Measurements from ENCODE around the gene MSRB1. TPM values are rescaled to one million over a fixed set of nuclear protein-coding genes. Genes with fewer than 3 reads are reported as not detected.
"Not testable (repeated sequence)": the region's sequence is repeated elsewhere in the genome, so short reads cannot be mapped to it uniquely, and the experiment has no call there.

The MSRB1 gene
- total and polyA plus RNA-seq, 5 donors from 2014 or later, result 8.3 to 50.9 (median 27.8) TPM

DNA sequence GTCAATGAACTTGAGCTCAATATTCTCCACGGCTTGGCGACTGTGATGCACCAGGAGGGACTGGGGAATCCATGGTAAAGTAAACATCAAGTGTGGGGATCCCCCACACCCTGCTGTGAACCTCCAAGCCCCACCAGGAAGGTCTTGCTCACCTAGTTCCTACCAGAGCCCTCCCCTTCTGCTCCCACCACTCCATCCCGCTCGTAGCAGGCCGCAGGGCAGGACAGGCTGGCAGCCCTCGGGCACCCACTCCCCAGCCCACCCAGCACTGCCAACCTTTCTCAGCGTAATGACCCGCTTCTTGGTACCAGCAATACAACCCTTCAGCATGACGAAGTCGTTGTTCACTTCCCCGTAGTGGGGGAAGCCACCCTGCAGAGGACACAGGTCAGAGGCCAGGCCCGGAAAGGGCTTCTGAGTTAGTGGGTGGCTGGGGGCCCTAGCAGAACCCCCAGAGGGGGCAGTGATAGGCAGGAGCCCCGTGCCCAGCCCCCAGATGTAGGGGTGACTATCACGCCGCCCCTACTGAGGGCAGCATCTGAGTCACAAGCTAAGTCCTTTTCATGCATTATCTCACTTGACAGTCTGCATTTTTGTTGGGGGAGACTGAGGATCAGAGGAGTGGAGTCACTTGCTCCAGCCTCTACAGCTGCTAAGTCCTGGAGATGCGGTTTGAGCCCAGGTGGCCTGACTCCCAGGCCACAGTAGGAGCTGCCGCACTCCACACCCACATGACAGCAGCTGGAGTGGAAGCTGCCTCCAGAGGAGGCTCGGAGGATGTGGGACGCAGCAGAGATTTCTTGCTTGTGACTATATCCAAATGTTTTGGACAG is 2.8 kb upstream of the MSRB1 start:
- no peaks in the 10 kb centered on the region for H3K9me3 ChIP-seq (ENCODE audit: control insufficient read depth in 2 of 2, low read length in 2 of 2)
- no peaks in the 10 kb centered on the region for H3K27me3 ChIP-seq (ENCODE audit: control insufficient read depth, insufficient read depth, low read length)
- Mint-ChIP-seq H3K4me3 (peak overlapping the region in 2 of 4 donors; percentile 35 to 38), H3K9me3 (no peaks in the 10 kb centered on the region), H3K4me1 (peaks cover 0 to 29% (median 9%) of the 10 kb centered on the region in 4 donors), H3K27ac (no peak overlapping the region), H3K36me3 (no peaks in the 10 kb centered on the region), H3K27me3 (peaks cover 5% of the 10 kb centered on the region)
- H3K4me3 ChIP-seq (ENCODE audit: low read depth, low read length), result no peak overlapping the region
- ATAC-seq (ENCODE audit: low read depth in 2 of 2), result no peak
- peaks cover 23% of the 10 kb centered on the region for H3K4me1 ChIP-seq (ENCODE audit: control insufficient read depth, insufficient read depth, low read length, poor library complexity, severe bottlenecking)
- no peaks in the 10 kb centered on the region for H3K36me3 ChIP-seq (ENCODE audit: control insufficient read depth, insufficient read depth, low read length)
- DNase-seq, result no peak
- H3K27ac ChIP-seq (ENCODE audit: insufficient read depth, low read length, poor library complexity, severe bottlenecking), result no peak overlapping the region

DNA sequence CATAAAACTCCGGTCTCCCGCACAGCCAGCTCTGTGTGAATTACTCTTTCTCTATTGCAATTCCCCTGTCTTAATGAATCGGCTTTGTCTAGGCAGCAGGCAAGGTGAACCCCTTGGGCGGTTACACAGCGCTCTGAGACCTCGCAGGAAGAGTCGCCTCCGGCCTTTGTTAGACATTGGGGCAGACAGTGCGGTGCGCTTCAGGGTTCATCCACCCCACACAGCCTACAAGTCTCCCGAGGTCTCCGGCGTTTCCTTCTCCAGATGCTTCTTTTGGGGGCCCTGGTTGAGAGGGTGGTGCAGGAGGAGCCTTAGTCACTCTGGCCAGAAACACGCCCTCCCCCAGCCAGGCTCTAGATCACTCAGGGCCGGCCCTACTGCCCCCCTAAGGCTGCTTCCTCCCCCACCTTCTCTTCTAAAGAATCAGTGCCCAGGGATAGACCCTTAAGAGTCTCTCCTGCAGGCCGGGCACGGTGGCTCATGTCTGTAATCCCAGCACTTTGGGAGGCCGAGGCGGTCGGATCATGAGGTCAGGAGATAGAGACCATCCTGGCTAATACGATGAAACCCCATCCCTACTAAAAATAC is 1.7 kb upstream of the MSRB1 start:
- H3K4me1 Mint-ChIP-seq, result peaks cover 0 to 29% (median 9%) of the 10 kb centered on the region in 4 donors
- no peak overlapping the region for H3K4me3 ChIP-seq (ENCODE audit: low read depth, low read length)
- H3K4me1 ChIP-seq (ENCODE audit: control insufficient read depth, insufficient read depth, low read length, poor library complexity, severe bottlenecking), result peaks cover 23% of the 10 kb centered on the region
- peaks cover 5% of the 10 kb centered on the region for H3K27me3 Mint-ChIP-seq
- H3K9me3 ChIP-seq (ENCODE audit: control insufficient read depth in 2 of 2, low read length in 2 of 2), result no peaks in the 10 kb centered on the region
- H3K27ac ChIP-seq (ENCODE audit: insufficient read depth, low read length, poor library complexity, severe bottlenecking), result no peak overlapping the region
- no peaks in the 10 kb centered on the region for H3K27me3 ChIP-seq (ENCODE audit: control insufficient read depth, insufficient read depth, low read length)
- no peak for ATAC-seq (ENCODE audit: low read depth in 2 of 2)
- H3K36me3 ChIP-seq (ENCODE audit: control insufficient read depth, insufficient read depth, low read length), result no peaks in the 10 kb centered on the region
- no peak for DNase-seq
- H3K36me3 Mint-ChIP-seq, result no peaks in the 10 kb centered on the region
- peak overlapping the region in 1 of 3 donors; percentile 71 for H3K27ac Mint-ChIP-seq
- H3K4me3 Mint-ChIP-seq, result peak overlapping the region; percentile 85 to 93 (median 88)
- H3K9me3 Mint-ChIP-seq, result no peaks in the 10 kb centered on the region

DNA sequence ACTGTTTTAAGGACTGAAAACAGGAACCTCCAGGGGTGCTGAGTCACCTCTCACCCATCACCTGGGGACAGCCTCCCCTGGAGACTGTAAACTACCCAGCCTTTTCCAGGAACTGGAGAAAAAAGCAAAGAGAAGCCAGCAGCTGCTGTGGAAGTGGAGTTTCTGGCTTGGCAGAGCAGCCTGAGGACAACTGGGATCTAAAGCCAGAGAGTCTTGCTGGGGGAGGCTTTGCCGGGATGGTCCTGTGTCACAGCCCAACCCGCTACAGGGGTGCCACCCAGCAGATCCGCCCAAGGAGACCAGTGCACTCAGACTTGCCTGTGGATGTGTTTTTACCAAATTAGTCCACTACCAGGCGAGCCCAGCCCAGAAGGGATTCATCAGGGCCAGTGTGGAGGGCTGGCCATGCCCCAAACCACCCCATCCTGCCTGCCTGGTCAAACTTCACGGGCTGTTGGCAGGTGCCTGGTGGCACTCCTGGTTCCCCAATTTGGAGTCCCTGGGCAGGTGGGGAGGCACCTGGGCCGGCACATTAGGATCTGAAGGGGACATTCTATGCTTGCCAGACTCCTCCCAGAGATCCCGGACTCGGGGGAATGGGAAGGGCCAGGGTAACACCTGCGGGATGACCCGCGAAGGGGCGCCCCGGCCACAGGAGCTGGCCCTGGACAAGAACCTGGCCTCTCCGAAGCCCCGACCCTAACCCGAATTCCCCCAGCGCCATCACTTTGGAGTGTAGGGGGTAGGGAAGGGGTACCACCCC is 771 bp downstream of the MSRB1 start:
- Histone ChIP-seq H3K9me3 (ENCODE audit: control insufficient read depth in 2 of 2, low read length in 2 of 2) (no peaks in the 10 kb centered on the region), H3K4me3 (ENCODE audit: low read depth, low read length) (peak overlapping the region; percentile 37), H3K27me3 (ENCODE audit: control insufficient read depth, insufficient read depth, low read length) (no peaks in the 10 kb centered on the region), H3K4me1 (ENCODE audit: control insufficient read depth, insufficient read depth, low read length, poor library complexity, severe bottlenecking) (peaks cover 23% of the 10 kb centered on the region), H3K36me3 (ENCODE audit: control insufficient read depth, insufficient read depth, low read length) (peaks cover 8% of the 10 kb centered on the region), H3K27ac (ENCODE audit: insufficient read depth, low read length, poor library complexity, severe bottlenecking) (no peak overlapping the region)
- no peaks in the 10 kb centered on the region for H3K27me3 Mint-ChIP-seq
- H3K36me3 Mint-ChIP-seq, result no peaks in the 10 kb centered on the region
- ATAC-seq (ENCODE audit: low read depth in 2 of 2) (no peak), DNase-seq (peak in 1 of 3 donors; percentile 61)
- no peaks in the 10 kb centered on the region for H3K9me3 Mint-ChIP-seq
- H3K27ac Mint-ChIP-seq, result no peak overlapping the region
- H3K4me3 Mint-ChIP-seq, result peak overlapping the region; percentile 85 to 96 (median 88)
- H3K4me1 Mint-ChIP-seq, result peaks cover 0 to 29% (median 9%) of the 10 kb centered on the region in 4 donors

DNA sequence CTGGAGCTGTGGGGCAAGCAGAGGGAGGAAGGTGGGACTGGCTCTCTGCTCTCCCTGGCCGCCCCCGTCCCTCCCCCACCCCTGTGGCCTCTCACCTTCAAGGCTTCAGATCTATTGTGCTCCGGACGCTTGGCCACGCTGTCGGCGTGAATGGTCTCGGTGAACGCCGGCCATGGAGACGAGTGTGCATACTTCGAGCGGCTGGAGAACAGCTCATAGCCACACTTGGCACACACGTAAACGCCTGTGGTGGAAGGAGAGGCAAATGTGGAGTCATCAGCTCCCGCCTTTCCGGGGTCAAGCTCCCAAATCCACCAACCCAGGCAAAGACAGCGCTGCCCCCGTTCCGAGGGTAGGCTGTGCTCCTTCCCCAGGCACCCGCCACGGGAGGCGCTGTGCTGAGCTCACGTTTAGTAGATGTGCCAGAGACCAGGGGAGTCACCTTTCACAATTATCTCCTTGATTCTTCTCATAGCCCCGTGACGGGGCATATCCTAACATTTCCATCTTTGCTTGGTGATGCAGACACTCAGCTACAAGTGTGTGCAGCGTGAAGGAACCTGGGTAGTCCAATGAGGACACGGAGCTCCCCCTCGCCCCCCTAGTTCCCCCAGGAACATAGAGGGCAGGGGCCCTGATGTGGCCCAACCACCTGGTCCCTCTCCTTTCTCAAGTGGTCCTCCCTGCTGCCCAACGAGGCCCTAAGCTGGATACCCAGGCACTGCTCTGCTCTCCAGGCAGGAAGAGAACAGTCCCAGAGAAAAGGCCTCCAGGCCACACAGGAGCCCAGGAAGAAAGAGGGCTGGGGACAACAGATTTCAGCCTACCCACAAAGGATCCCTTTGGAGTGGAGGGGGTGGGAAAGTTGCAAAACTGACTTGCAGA is 1.6 kb downstream of the MSRB1 start:
- Mint-ChIP-seq H3K27ac (no peak overlapping the region), H3K4me3 (peak overlapping the region; percentile 85 to 90 (median 87)), H3K36me3 (peaks cover 5% of the 10 kb centered on the region), H3K27me3 (no peaks in the 10 kb centered on the region), H3K9me3 (no peaks in the 10 kb centered on the region), H3K4me1 (peaks cover 0 to 29% (median 9%) of the 10 kb centered on the region in 4 donors)
- no peaks in the 10 kb centered on the region for H3K27me3 ChIP-seq (ENCODE audit: control insufficient read depth, insufficient read depth, low read length)
- no peak overlapping the region for H3K27ac ChIP-seq (ENCODE audit: insufficient read depth, low read length, poor library complexity, severe bottlenecking)
- DNase-seq (no peak), ATAC-seq (ENCODE audit: low read depth in 2 of 2) (no peak)
- H3K4me1 ChIP-seq (ENCODE audit: control insufficient read depth, insufficient read depth, low read length, poor library complexity, severe bottlenecking), result peaks cover 23% of the 10 kb centered on the region
- H3K9me3 ChIP-seq (ENCODE audit: control insufficient read depth in 2 of 2, low read length in 2 of 2), result no peaks in the 10 kb centered on the region
- peaks cover 8% of the 10 kb centered on the region for H3K36me3 ChIP-seq (ENCODE audit: control insufficient read depth, insufficient read depth, low read length)
- no peak overlapping the region for H3K4me3 ChIP-seq (ENCODE audit: low read depth, low read length)

DNA sequence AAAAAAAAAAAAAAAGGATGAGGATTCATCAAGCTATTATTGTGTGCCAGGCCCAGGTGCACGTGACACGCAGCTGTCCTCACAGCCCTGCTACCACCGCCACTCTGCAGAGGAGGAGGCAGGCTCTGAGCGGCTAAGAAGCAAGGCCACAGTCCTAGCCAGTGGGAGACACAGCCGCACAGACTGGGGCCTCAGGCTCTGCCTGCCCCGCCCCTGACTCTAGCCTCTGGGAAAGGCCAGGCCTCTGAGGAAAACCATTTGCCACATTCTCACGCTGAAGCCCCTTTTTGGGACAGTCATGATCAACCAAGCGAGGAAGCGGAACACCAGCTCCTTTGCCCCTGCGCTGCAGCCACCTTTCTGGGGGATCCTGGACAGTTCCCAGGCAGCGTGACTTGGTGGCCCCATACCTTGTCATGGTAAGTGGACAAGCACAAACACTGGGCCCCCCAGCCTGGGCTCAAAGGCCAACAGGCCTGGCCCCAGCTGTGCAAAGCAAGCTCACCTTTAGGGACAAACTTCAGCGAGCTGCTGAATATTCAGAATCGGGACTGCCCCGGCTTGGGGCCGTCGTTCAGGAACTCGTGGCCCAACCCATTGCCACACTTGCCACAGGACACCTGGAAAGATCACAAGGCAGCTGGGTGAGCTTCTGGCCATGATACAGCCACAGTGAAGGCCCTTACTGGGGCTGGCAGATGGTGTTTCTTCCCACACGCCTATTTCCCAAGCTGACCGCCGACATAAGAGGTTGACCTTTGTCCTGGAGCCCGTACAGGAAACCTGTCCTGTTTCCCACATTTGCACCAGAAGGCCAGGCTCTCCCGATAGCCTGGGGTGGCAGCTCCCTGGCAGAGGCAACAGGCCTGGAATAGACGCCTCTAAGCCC is 2.5 kb downstream of the MSRB1 start:
- peak overlapping the region in 1 of 4 donors; percentile 63 for H3K4me3 Mint-ChIP-seq
- ATAC-seq (ENCODE audit: low read depth in 2 of 2), result no peak
- H3K27ac ChIP-seq (ENCODE audit: insufficient read depth, low read length, poor library complexity, severe bottlenecking), result no peak overlapping the region
- peaks cover 23% of the 10 kb centered on the region for H3K4me1 ChIP-seq (ENCODE audit: control insufficient read depth, insufficient read depth, low read length, poor library complexity, severe bottlenecking)
- peaks cover 5% of the 10 kb centered on the region for H3K36me3 Mint-ChIP-seq
- no peaks in the 10 kb centered on the region for H3K9me3 Mint-ChIP-seq
- H3K27ac Mint-ChIP-seq, result no peak overlapping the region
- H3K4me1 Mint-ChIP-seq, result peaks cover 0 to 29% (median 9%) of the 10 kb centered on the region in 4 donors
- DNase-seq, result no peak
- no peaks in the 10 kb centered on the region for H3K27me3 ChIP-seq (ENCODE audit: control insufficient read depth, insufficient read depth, low read length)
- no peak overlapping the region for H3K4me3 ChIP-seq (ENCODE audit: low read depth, low read length)
- peaks cover 8% of the 10 kb centered on the region for H3K36me3 ChIP-seq (ENCODE audit: control insufficient read depth, insufficient read depth, low read length)
- no peaks in the 10 kb centered on the region for H3K9me3 ChIP-seq (ENCODE audit: control insufficient read depth in 2 of 2, low read length in 2 of 2)
- no peaks in the 10 kb centered on the region for H3K27me3 Mint-ChIP-seq

DNA sequence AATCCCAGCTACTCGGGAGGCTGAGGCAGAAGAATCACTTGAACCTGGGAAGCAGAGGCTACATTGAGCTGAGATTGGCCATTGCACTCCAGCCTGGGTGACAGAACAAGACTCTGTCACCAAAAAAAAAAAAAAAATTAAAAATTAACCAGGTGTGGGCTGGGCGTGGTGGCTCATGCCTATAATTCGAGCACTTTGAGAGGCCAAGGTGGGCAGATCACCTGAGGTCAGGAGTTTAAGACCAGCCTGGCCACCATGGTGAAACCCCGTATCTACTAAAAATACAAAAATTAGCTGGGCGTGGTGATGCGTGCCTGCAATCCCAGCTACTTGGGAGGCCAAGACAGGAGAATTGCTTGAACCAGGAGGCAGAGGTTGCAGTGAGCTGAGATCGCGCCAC is 3.2 kb downstream of the MSRB1 start:
- not testable (repeated sequence) for H3K4me3 ChIP-seq (ENCODE audit: low read depth, low read length); DNase-seq; H3K27ac ChIP-seq (ENCODE audit: insufficient read depth, low read length, poor library complexity, severe bottlenecking); H3K36me3 ChIP-seq (ENCODE audit: control insufficient read depth, insufficient read depth, low read length); H3K27me3 ChIP-seq (ENCODE audit: control insufficient read depth, insufficient read depth, low read length); H3K36me3 Mint-ChIP-seq; ATAC-seq (ENCODE audit: low read depth in 2 of 2); H3K9me3 Mint-ChIP-seq; H3K27ac Mint-ChIP-seq; H3K9me3 ChIP-seq (ENCODE audit: control insufficient read depth in 2 of 2, low read length in 2 of 2); H3K27me3 Mint-ChIP-seq
- peaks cover 23% of the 10 kb centered on the region for H3K4me1 ChIP-seq (ENCODE audit: control insufficient read depth, insufficient read depth, low read length, poor library complexity, severe bottlenecking)
- Mint-ChIP-seq H3K4me1 (peaks cover 0 to 29% (median 9%) of the 10 kb centered on the region in 4 donors), H3K4me3 (peak overlapping the region in 1 of 4 donors; percentile 10)

Measured in CD4-positive, CD25-positive, alpha-beta regulatory T cell (primary cell).